ENCODE data around the gene PTPRD.

The PTPRD gene

GRCh38 chr9:10045598-10045997 lies 567.2 kb downstream of the PTPRD start:
- no peak for DNase-seq

GRCh38 chr9:10041726-10042229 lies 571.0 kb downstream of the PTPRD start:
- no peak for DNase-seq

DNA sequence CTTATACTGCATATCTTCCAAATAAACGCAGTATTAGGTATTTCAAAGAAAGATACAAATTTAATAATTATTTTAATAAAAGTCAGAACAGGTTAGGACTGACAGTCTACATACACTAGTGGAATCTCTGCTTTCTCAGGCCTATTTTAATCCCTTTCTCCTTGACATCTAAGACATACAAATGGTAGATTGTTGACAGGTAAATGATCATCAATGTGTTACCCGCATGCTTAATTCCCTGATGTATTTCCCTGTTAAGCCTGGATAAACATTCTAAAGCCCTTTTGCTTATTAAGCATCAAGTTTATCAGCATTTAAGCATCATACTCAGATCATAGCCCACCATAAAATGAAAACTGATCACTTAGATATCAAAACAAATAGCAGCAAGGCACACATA lies 576.7 kb downstream of the PTPRD start:
- no peak for DNase-seq

DNA sequence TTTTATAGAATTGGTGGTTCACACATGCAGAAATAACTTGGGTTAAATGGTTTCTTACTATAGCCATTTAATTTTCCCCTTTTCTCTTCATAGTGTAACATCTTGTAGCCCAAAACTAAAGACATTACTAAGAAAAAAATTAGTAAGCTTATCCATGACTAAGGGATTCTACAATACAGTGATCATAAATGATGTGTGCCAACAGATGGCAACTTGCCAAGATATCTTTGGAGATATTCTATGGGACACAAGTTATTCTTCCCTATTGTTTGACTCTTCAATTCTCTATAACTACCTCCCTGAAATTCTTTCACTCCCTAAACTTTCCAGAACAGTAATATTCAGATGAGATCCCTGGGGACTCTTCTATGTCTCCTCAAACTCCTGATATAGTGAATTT lies 580.6 kb downstream of the PTPRD start:
- no peak for DNase-seq

- DNase-seq, result peak; percentile 81
These were observed 586.3 kb downstream of the PTPRD start for GRCh38 chr9:10026443-10026984.

DNA sequence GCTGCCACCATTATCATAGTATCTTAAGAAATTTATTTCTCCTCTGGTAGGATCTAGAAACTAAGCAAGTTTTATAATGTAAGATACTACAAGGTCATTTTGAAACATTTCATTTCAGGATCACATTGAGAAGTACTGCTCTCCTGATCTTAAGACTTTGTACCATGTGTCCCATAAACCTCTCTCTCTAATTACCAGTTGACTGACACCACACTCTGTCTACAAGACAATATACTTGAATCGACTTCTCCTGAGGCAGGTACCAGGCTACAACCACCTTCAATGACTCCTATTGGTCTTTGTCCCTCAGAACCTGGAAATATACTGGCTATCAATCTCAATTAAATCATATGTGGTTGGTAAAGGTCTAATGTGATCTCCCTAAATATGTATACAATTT lies 597.0 kb downstream of the PTPRD start:
- DNase-seq, result no peak

GRCh38 chr9:10014889-10015288 lies 597.9 kb downstream of the PTPRD start:
- DNase-seq, result no peak

DNA sequence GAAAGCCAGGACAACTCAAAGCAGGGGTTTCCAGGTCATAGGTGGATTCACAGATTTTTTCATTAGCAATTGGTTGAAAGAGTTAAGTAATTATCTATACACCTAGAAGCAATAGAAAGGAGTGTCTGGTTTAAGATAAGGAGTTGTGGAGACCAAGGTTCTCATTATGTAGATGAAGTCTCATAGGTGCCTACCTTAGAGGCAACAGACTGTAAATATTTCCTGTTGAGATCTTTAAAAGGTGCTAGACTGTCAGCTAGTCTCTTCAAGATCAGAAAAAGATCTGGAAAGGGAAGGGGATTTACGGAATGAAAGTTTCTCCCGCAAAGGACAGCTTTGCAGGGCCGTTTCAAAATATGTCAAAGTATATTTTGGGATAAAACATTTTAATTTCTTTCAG lies 603.4 kb downstream of the PTPRD start:
- no peak for DNase-seq

DNA sequence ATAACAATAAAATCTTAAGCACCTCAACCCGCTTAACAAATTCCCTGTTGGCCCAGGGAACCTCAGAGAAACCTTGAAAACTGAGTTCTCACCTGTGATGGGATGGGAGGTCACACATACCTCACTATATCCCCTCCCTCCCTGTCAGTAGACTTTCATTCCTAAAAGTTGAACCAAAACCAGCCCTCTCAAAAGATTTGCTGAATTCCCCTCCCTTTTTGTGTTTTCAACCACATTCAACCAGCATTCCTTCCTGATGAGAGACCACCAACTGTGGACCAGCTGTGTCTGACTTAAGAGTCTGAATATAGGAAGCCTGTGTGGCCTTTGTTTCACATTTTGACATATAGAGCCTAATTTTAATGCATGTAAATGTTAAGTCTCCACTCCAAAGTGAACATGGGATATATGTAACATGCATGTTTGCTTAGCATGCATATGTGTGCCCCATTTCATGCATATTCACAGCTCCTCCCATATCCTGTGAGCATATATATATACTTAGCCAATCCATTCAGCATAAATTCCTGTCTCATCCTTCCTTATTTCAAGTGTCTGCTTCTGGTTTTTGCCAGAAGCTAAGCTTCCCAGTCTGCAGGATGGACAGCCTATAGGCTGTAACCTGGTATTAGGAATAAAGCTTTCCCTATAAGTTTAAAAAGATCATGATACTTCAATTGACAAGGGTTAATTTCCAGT lies 604.6 kb downstream of the PTPRD start:
- DNase-seq, result no peak

DNA sequence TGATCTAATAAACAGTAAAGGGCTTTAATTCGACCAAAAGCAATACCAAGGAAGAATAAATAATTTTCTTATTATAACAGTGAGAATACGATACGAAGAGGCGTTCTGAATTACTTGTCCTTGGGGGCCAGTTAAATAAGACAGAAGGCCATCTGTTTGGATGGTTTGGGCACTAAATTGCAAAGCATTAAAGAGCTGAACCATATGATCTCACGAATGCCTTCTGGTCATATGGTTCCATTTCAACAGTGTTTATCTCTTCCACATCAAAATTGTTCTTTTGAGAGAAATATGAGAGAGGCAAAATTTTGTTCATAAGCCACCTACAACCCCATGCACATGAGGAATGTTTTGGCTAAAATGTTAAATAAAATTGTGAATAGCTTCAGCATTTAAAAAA lies 605.4 kb downstream of the PTPRD start:
- DNase-seq, result no peak

DNA sequence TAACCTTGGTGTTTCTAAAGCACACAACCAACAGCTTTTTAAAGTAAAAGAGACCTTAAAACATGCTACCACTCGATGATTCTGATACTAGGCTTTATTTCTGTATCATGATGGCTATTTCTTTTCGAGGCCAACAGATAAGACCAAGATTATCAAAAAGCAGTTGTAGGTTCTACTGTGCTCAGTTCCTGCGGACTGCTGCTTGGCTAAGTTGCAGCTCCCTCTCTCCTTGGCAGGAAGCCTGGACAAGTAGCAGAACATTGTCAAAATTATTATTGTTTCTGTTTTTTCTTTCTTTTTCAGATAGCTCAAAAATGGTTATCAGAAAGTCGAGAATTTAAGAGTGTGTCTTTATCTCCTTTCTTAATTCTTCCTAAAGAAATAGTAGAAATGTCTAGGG lies 607.6 kb downstream of the PTPRD start:
- no peak for DNase-seq

- no peak for DNase-seq
These were observed 609.8 kb downstream of the PTPRD start for GRCh38 chr9:10003047-10003446.

GRCh38 chr9:10000669-10001068 lies 612.1 kb downstream of the PTPRD start:
- no peak for DNase-seq

DNA sequence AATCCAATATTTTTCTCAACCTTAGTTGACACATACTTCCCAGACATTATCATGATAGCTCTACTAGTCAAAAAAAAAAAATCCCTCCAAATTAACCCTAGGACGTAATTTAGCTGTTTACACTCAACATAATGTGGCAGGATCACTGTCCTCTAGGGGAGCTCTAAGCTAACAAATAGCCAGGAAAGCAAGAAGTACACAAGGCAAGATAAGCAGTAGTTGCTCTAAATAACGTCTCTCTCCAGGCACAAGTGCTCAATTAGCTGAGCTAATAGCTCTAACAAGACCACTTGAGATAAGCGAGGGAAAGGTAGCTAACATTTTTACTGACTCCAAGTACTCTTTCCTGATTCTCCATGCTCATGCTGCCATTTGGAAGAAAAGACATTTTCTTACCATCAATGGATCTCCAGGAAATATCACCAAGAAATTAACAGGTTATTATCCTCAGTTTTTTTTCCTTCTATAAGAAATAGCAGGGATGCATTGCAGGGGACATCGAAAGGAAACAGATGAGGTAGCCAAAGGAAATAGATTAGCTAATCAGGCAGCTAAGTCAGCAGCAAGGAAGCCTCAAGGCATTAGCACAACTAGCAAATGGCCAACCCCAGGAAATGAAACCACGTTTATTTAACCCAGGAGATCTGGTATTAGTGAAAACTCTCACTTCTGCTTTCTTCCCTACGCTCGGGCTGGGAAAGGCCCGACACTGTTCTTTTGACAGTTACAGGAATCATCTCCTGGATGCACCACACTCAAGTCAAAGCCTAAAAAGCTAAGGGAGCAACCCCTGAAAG lies 614.1 kb downstream of the PTPRD start:
- peak; percentile 84 for DNase-seq

- DNase-seq, result no peak
These were observed 615.2 kb downstream of the PTPRD start for GRCh38 chr9:9997585-9997984.

DNA sequence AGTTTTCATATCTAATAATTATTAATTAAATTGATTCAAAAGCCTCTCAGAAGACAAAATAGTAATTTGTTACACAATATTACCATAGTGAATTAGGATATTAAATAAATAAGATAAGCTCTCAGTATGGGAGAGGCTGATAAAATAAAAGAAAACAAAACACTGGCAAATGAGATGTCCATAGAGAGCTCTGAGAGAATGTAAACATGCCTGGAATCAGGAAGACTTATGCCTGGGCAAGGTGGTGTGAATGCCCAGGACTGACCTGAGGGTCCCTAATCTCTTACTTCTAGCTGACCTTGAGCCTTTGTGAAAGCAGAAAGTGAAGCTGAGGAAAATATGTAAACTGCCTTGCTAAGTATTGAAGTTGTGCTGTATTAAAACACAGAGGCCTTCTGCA lies 616.5 kb downstream of the PTPRD start:
- no peak for DNase-seq

DNA sequence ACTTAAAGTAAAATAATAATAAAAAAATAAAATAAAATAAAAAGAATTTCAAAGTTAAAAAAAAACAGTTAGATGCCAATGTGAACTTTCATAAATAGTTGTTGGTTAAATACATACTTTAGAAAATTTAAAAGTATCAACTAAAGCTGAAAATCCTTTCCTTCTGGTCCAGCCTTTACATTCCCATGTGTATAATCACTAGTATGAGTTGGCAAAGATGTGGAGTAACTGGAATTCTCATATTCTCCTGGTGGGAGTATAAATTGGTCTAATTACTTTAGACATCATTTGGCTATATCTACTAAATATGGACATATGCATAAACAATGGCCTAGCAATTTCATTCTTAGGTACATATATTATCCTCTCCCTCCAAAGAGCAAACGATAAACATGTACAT lies 619.9 kb downstream of the PTPRD start:
- DNase-seq, result no peak

- DNase-seq, result no peak
These were observed 639.7 kb downstream of the PTPRD start for GRCh38 chr9:9973062-9973461.

GRCh38 chr9:9970514-9970913 lies 642.3 kb downstream of the PTPRD start:
- DNase-seq, result no peak

DNA sequence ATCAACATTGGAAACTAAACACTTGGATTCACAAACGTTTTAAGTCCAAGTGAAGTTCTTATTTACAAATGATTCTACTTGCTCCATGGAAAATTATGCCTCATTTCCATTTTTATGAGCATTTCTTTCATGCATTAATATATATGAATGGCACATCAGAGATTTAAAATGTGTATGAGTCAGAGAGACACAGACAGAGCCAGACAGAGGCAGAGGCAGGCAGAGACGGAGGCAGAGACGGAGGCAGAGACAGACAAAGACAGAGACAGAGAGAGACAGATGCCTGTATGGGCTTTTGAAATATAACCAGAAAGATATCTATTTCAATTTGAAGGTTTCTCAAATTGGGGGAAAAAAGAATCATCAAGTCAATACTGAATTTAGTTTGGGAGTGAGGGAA lies 649.0 kb downstream of the PTPRD start:
- DNase-seq, result no peak

DNA sequence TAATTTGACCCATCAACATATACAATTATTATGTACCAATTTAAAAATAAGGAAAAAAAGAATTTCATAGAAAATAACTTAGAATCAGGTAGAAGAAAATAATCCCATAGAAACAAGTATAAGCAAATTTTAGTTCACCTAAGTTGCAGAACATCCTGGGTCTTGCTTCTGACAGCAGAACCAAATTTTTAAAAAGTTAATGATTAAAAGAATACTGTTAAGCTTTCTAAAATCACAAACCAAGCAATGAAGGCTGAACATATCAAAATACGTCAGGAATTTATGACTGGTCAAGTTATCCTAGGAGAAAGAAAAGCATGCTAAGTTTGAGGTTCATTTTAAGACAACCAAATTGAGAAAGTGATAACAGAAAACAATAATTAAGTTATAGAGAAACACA lies 650.9 kb downstream of the PTPRD start:
- no peak for DNase-seq

DNA sequence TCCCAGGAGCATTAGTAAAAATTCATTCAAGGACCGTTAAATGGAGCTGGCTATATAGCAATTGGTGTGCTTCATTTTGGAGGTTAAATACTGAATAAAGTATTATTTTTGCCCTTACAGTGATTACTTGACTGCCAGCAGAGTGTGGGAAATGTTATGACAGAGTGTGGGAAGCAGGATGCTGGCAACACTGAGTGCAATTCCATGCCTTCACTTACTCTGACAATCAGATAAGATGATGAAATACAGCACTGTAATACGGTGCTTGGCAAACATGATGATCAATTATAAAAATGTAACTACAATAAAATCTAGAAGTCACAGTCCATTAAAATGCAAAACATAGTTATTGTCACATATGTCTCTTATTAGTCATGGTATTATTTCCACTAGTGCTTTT lies 651.3 kb downstream of the PTPRD start:
- no peak for DNase-seq

GRCh38 chr9:9951556-9952160 lies 661.1 kb downstream of the PTPRD start:
- DNase-seq, result no peak

DNA sequence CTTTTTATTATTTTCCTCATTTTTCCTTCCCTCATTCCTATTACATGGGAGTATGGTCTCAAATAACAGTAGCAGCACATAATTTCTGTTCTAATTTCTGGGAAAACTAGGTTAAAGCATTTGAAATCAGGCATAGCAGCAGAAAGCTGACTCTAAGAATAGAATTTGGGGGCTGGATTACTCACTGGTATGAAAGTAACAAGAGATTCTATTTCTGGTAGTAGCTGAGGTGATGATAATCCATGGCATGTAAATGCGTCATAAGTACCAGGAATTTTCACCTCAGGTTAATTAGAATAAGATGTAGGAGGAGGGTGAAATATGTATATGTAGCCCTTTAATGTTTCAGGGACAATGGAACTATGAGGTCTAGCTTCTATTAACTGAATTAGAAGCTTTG lies 662.0 kb downstream of the PTPRD start:
- DNase-seq, result no peak
